HepG2 (cell line): ENCODE data around the gene HNF1B. TPM values are rescaled to one million over a fixed set of nuclear protein-coding genes. Genes with fewer than 3 reads are reported as not detected.

Source experiments
- ATAC-seq: fragments of 200-7000 bp; cut with Tn5 transposase; 3 replicates; pipeline ENCODE4 v1.9.1; 2020; ENCODE audit warnings: mild to moderate bottlenecking, moderate library complexity
- BruUV-seq: library from RNA; stranded (reverse); fragments of 400-500 nt; replicated peaks from 2 replicates; lab custom pipeline; 2021; lab: Mats Ljungman, UMichigan
- CTCF ChIA-PET: fragments of 300-600 bp; formaldehyde crosslinking; extraction: SDS; loops from one replicate; lab custom pipeline; 2021; ENCODE audit warnings: low total read pairs, inconsistent platforms, low intra/inter-chr PET ratio; lab: Yijun Ruan, JAX
- POLR2A ChIA-PET: fragments of 350-600 bp; sonication (Branson Sonifier 250); formaldehyde crosslinking; loops from one replicate; lab custom pipeline; 2020; ENCODE audit warnings: antibody characterized with exemption, inconsistent platforms; lab: Yijun Ruan, JAX
- DNase-seq: peaks from one replicate; pipeline ENCODE4 v3.0.0-alpha.2; 2015; ENCODE audit warnings: low spot score
- FAIRE-seq: peaks from 3 replicates; lab custom pipeline; 2011; peaks lifted over from hg19 to GRCh38; lab: Jason Lieb, UNC
- H2AFZ ChIP-seq: one replicate; pipeline ENCODE4 v1.6.1; 2011; ENCODE audit warnings: low read length, inconsistent platforms
- H3K27ac ChIP-seq: fragments of 300-600 bp; 3 replicates; pipeline ENCODE4 v1.8.0; 2011; ENCODE audit warnings: mixed run types, mild to moderate bottlenecking, mixed read lengths, low read length, inconsistent platforms; ENCODE audit not compliant: insufficient read depth; ENCODE audit errors: extremely low read length
- H3K27me3 ChIP-seq, 2 experiments: fragments of 200-600 bp in 1 of 2; 2 replicates in 1 of 2; 3 replicates in 1 of 2; pipeline versions ENCODE4 v1.6.0 to v1.8.0; 2011; ENCODE audit warnings: low read length in 2 of 2, mild to moderate bottlenecking in 2 of 2, moderate library complexity in 2 of 2, inconsistent platforms in 1 of 2; ENCODE audit not compliant: insufficient read depth in 2 of 2, control insufficient read depth in 1 of 2
- H3K36me3 ChIP-seq, 2 experiments: fragments of 200-600 bp in 1 of 2; replicated peaks in 1 of 2; 2 replicates in 1 of 2; 3 replicates in 1 of 2; pipeline versions ENCODE4 v1.5.1 to v1.8.0; 2011; ENCODE audit warnings: low read length in 2 of 2, inconsistent platforms in 1 of 2; ENCODE audit not compliant: insufficient read depth in 2 of 2, control insufficient read depth in 1 of 2
- H3K4me1 ChIP-seq: 2 replicates; pipeline ENCODE4 v1.5.1; 2012; ENCODE audit warnings: low read length, inconsistent platforms; ENCODE audit not compliant: insufficient read depth
- H3K4me2 ChIP-seq: 2 replicates; pipeline ENCODE4 v1.6.0; 2011; ENCODE audit warnings: low read depth, low read length, inconsistent platforms
- H3K4me3 ChIP-seq, 3 experiments: fragments of 200-600 bp in 1 of 3; sonication (generic), shearing (Covaris generic) in 1 of 3; replicated peaks in 1 of 3; 2 replicates each; pipeline ENCODE4 v1.5.1; 2011 to 2016; ENCODE audit warnings: low read length in 3 of 3, inconsistent platforms in 2 of 3, low read depth in 2 of 3, mild to moderate bottlenecking in 2 of 3, control low read depth in 1 of 3, mixed read lengths in 1 of 3; ENCODE audit not compliant: insufficient read depth in 1 of 3
- H3K79me2 ChIP-seq: one replicate; pipeline ENCODE4 v1.6.1; 2011; ENCODE audit warnings: low read length, inconsistent platforms; ENCODE audit not compliant: insufficient read depth
- H3K9ac ChIP-seq: 2 replicates; pipeline ENCODE4 v1.6.0; 2011; ENCODE audit warnings: mild to moderate bottlenecking, low read depth, low read length, inconsistent platforms; ENCODE audit not compliant: insufficient read depth
- H3K9me3 ChIP-seq: 2 replicates; pipeline ENCODE4 v1.5.1; 2012; ENCODE audit warnings: mild to moderate bottlenecking, low read length
- H4K20me1 ChIP-seq: 2 replicates; pipeline ENCODE4 v1.6.0; 2011; ENCODE audit warnings: inconsistent platforms, mild to moderate bottlenecking, low read length, moderate library complexity; ENCODE audit not compliant: insufficient read depth
- GFI1 ChIP-seq: sonication (generic); formaldehyde crosslinking; IDR thresholded peaks from 2 replicates; pipeline ENCODE4 v1.5.0; 2020; ENCODE audit warnings: missing genetic modification reagents, mild to moderate bottlenecking, borderline replicate concordance
- GZF1 ChIP-seq: sonication (generic); formaldehyde crosslinking; IDR thresholded peaks from 2 replicates; pipeline ENCODE4 v1.5.1; 2020; ENCODE audit warnings: mild to moderate bottlenecking, missing genetic modification reagents
- KDM5A ChIP-seq: fragments of 200-600 bp; sonication (generic); IDR thresholded peaks from 2 replicates; pipeline ENCODE4 v1.7.0; 2018; ENCODE audit warnings: antibody characterized with exemption, mild to moderate bottlenecking, low read length, borderline replicate concordance
- KDM6A ChIP-seq: IDR thresholded peaks from 2 replicates; pipeline ENCODE4 v1.6.1; 2016; ENCODE audit warnings: low read depth
- SNAI1 ChIP-seq: sonication (generic); formaldehyde crosslinking; IDR thresholded peaks from 2 replicates; pipeline ENCODE4 v1.5.0; 2020; ENCODE audit warnings: mild to moderate bottlenecking, missing genetic modification reagents, borderline replicate concordance
- SRSF9 ChIP-seq: fragments of 200-400 bp; formaldehyde crosslinking; IDR thresholded peaks from 2 replicates; pipeline ENCODE4 v1.6.1; 2018; ENCODE audit warnings: borderline replicate concordance, mild to moderate bottlenecking, low read depth, low read length; ENCODE audit not compliant: insufficient read depth, poor library complexity, severe bottlenecking
- ZFX ChIP-seq: sonication (generic); formaldehyde crosslinking; IDR thresholded peaks from 2 replicates; pipeline ENCODE4 v1.4.0; 2020; ENCODE audit warnings: mild to moderate bottlenecking, low read depth, missing genetic modification reagents, moderate library complexity
- WGBS: methylation state at CpG from one replicate; pipeline ENCODE4 v1.1.6; 2017; ENCODE audit warnings: low lambda C conversion rate; 5-methylcytosine and 5-hydroxymethylcytosine counted together
- in situ Hi-C: cut with HindIII; loops from 2 replicates; pipeline ENCODE4 v1.10.0; 2017; ENCODE audit warnings: low pct_unique_long_range_greater_than_20kb; ENCODE audit not compliant: extremely low pct_ligation_motif_present
- intact Hi-C: fragments of 100-400 bp; cut with micrococcal nuclease; formaldehyde crosslinking; loops from one replicate; pipeline ENCODE4 v1.10.0; 2022; ENCODE audit not compliant: unreplicated experiment
- polyA plus RNA-seq, 8 experiments: library from polyadenylated mRNA; depleted of rRNA in 3 of 8; stranded (reverse) in 7 of 8; unstranded in 1 of 8; fragments of >200 nt; fragmentation: Illumina TruSeq in 4 of 8; extraction: Trizol in 4 of 8; gene quantifications; 2 replicates each; pipeline versions ENCODE4 v1.2.1 to v1.2.3, GENCODE V29; 2011 to 2016; ENCODE audit warnings: low read depth in 4 of 8, missing spikeins in 1 of 8, mixed read lengths in 1 of 8; ENCODE audit not compliant: insufficient read depth in 1 of 8
- total RNA-seq, 5 experiments: library from RNA; depleted of rRNA; stranded (reverse); fragments of >200 nt; fragmentation: Illumina TruSeq; extraction: Trizol; gene quantifications; 2 replicates each; pipeline ENCODE4 v1.2.3, GENCODE V29; 2016; ENCODE audit warnings: low read depth in 1 of 5
- TF ChIP-seq, protein P1 (sequence below): sonication (generic); formaldehyde crosslinking; IDR thresholded peaks from 2 replicates; pipeline ENCODE4 v1.8.0; 2022; ENCODE audit warnings: missing genetic modification reagents, low read depth, mild to moderate bottlenecking, borderline replicate concordance
- TF ChIP-seq, protein P2 (sequence below): sonication (generic); formaldehyde crosslinking; IDR thresholded peaks from 2 replicates; pipeline ENCODE4 v1.4.0; 2020; ENCODE audit warnings: mild to moderate bottlenecking, missing genetic modification reagents
- TF ChIP-seq, protein P3 (sequence below): IDR thresholded peaks from 2 replicates; pipeline ENCODE4 v1.6.1; 2016; ENCODE audit warnings: low read depth
- TF ChIP-seq, protein P4 (sequence below): sonication (generic); formaldehyde crosslinking; IDR thresholded peaks from 2 replicates; pipeline ENCODE4 v1.4.0; 2020; ENCODE audit warnings: missing genetic modification reagents, borderline replicate concordance

HNF1B gene
- total and polyA plus RNA-seq, 2 of the 13 experiments (the other 11 are each of a cell fraction or from before 2014, with no cell fraction given) = 1.9 to 5.3 TPM

DNA sequence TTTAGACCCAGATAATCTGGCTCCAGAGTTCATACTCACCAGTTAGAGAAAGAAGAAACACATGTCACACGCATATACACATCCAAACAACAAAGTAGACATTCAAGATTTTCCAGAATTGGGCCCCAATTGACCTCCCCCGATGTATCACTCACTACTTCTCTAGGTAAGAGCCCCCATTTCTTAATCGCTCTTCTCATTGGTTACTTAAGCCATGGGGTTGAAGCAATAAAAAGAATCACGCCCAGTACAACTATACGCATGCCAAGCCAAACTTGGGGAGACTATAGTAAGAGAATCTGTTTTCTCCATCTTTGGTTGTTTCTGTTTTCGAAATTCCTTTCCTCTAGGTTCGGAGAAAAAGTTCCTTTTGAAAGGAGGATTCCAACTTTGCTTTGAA is 102.2 kb downstream of the HNF1B start:
- Histone ChIP-seq H3K9me3 (no peaks in the 10 kb centered on the region), H3K36me3 (peaks cover 3 to 25% of the 10 kb centered on the region in 2 experiments), H3K9ac (peak overlapping the region; percentile 91), H3K27ac (peak overlapping the region; percentile 77), H4K20me1 (no peaks in the 10 kb centered on the region), H2AFZ (no peak overlapping the region), H3K27me3 (no peaks in the 10 kb centered on the region; a peak in 2 of 5 replicates), H3K79me2 (peaks cover 41% of the 10 kb centered on the region), H3K4me3 (peak overlapping the region; percentile 86 to 96 (median 86)), H3K4me1 (peaks cover 37% of the 10 kb centered on the region), H3K4me2 (peak overlapping the region; percentile 90)
- FAIRE-seq = no peak
- 4% methylated on average over 7 of the region's 7 CpGs for WGBS
- BruUV-seq = TSS peak; percentile 83
- ChIA-PET POLR2A (no interaction called here), CTCF (no interaction called here)
- TF ChIP-seq, protein P1, sequence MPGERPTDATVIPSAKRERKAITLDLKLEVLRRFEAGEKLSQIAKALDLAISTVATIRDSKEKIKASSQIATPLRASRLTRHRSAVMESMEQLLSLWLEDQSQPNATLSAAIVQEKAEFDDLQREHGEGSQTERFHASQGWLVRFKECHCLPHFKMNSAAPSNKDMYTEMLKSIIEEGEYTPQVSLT = no peak
- TF ChIP-seq SNAI1 = 0 out of 2 replicates have a peak, but pooled peaks have one; percentile 7
- 0 out of 2 replicates have a peak, but pooled peaks have one; percentile 22 for TF ChIP-seq GFI1 (CRISPR knock-in tag)
- no peak for DNase-seq
- intact Hi-C loops = no loop called here
- ATAC-seq = no peak
- in situ Hi-C loops = loop anchor here (10.0 kb wide), 1 partner anchor 102 kb away; the partner anchor contains the start of gene HNF1B

DNA sequence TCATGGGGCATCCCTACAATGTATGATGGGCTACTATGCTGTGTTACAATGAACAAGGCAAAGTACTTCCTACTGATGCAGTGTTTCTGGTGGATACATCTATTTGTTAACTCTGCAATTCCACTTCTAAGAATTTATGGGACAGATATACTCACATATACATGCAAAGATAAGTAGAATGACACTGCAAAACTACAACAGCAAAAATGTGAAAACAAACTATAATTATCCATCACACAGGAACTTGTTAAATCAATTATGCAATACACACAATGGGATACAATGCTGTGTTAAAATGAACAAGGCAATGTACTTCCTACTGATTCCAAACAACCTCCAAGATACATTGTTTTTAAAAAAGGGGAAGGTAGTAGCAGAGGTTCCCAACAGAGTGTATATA is 104.8 kb downstream of the HNF1B start:
- BruUV-seq = TSS peak; percentile 17
- ChIA-PET CTCF (no interaction called here), POLR2A (no interaction called here)
- Histone ChIP-seq H3K9ac (no peak overlapping the region), H3K79me2 (peaks cover 45% of the 10 kb centered on the region), H3K9me3 (no peaks in the 10 kb centered on the region), H3K27ac (no peak overlapping the region), H3K4me3 (no peak overlapping the region), H4K20me1 (no peaks in the 10 kb centered on the region), H3K36me3 (peaks cover 3 to 38% of the 10 kb centered on the region in 2 experiments), H2AFZ (no peak overlapping the region), H3K27me3 (no peaks in the 10 kb centered on the region; a peak in 1 of 5 replicates), H3K4me1 (peaks cover 37% of the 10 kb centered on the region), H3K4me2 (peak overlapping the region; percentile 25; the same call in 1 of the 2 replicates)
- in situ Hi-C loops (loop anchor here (10.0 kb wide), 1 partner anchor 105 kb away; the partner anchor contains the start of gene HNF1B), intact Hi-C loops (no loop called here)
- ATAC-seq (no peak), DNase-seq (no peak), FAIRE-seq (no peak)
- TF ChIP-seq, protein P2, sequence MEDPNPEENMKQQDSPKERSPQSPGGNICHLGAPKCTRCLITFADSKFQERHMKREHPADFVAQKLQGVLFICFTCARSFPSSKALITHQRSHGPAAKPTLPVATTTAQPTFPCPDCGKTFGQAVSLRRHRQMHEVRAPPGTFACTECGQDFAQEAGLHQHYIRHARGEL (CRISPR knock-in tag) = no peak
- TF ChIP-seq GZF1 (CRISPR knock-in tag) (no peak), KDM6A (CRISPR knock-in tag) (no peak), KDM5A (no peak), ZFX (no peak), SRSF9 (no peak)
- TF ChIP-seq, protein P3, sequence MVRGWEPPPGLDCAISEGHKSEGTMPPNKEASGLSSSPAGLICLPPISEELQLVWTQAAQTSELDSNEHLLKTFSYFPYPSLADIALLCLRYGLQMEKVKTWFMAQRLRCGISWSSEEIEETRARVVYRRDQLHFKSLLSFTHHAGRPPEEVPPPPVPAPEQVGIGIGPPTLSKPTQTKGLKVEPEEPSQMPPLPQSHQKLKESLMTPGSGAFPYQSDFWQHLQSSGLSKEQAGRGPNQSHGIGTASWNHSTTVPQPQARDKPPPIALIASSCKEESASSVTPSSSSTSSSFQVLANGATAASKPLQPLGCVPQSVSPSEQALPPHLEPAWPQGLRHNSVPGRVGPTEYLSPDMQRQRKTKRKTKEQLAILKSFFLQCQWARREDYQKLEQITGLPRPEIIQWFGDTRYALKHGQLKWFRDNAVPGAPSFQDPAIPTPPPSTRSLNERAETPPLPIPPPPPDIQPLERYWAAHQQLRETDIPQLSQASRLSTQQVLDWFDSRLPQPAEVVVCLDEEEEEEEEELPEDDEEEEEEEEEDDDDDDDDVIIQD (CRISPR knock-in tag) = no peak
- TF ChIP-seq, protein P4, sequence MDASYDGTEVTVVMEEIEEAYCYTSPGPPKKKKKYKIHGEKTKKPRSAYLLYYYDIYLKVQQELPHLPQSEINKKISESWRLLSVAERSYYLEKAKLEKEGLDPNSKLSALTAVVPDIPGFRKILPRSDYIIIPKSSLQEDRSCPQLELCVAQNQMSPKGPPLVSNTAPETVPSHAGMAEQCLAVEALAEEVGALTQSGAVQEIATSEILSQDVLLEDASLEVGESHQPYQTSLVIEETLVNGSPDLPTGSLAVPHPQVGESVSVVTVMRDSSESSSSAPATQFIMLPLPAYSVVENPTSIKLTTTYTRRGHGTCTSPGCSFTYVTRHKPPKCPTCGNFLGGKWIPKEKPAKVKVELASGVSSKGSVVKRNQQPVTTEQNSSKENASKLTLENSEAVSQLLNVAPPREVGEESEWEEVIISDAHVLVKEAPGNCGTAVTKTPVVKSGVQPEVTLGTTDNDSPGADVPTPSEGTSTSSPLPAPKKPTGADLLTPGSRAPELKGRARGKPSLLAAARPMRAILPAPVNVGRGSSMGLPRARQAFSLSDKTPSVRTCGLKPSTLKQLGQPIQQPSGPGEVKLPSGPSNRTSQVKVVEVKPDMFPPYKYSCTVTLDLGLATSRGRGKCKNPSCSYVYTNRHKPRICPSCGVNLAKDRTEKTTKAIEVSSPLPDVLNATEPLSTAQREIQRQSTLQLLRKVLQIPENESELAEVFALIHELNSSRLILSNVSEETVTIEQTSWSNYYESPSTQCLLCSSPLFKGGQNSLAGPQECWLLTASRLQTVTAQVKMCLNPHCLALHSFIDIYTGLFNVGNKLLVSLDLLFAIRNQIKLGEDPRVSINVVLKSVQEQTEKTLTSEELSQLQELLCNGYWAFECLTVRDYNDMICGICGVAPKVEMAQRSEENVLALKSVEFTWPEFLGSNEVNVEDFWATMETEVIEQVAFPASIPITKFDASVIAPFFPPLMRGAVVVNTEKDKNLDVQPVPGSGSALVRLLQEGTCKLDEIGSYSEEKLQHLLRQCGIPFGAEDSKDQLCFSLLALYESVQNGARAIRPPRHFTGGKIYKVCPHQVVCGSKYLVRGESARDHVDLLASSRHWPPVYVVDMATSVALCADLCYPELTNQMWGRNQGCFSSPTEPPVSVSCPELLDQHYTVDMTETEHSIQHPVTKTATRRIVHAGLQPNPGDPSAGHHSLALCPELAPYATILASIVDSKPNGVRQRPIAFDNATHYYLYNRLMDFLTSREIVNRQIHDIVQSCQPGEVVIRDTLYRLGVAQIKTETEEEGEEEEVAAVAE (CRISPR knock-in tag) = no peak
